Smooth muscle cell of the umbilical artery (primary cell): ENCODE data around the gene CPD. TPM values are rescaled to one million over a fixed set of nuclear protein-coding genes. Genes with fewer than 3 reads are reported as not detected.

Experiments
- total RNA-seq: library from RNA; depleted of rRNA; stranded (reverse); fragments of >200 nt; gene quantifications from 2 replicates; pipeline ENCODE4 v1.2.3, GENCODE V29; 2014

Gene CPD
- 175 and 287 TPM in 2 replicates for total RNA-seq

GRCh38 chr17:30378825-30379302 is at the start of gene CPD:
TSS of gene CPD (plus strand) at chr17:30378927. CDS start at chr17:30378981, 54 bp downstream.

DNA sequence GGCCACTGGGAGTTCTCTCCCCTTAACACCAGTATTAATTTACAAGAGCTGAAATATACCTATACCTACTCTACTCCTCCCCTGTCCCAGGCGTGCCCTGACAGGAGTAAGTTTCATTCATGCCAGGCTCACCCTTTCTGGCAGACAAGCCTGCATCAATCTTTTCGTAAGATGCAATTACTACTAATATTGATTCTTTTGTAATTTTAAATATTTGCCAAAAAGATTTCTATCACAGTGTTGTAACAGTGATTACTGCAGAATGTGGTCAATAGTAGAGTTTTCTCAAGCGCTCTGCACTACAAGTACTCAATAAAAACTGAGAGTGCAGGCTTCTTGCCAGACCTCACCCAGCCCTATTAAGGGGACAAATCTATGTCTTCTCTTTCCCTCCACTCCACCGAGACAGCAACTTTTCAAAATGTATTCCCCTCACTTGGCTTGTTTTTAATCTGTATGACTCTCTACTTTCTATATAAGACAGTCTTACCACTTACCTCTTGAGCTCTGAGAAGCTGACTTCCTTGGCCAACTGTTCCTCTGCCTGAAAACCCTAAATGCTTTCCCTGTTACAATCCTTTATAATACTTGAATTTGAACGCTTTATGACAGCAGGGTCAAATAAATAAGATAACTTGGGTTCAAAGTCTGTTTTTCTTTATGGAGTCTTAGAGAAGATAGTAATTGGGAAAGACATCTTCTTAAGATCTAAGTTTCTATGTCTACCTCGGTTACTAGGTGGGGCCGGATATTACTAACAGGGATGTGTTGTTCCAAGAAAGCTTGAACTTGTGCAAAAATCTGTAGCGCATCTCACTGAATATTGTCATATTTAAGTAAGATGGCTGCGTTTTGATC is 45.0 kb upstream of the CPD start, which contains the start of gene TMIGD1:
TMIGD1 (minus strand) TSS at position 555 of the 858 bp plus-strand sequence. CDS start 1,924 bp downstream, outside the sequence.

DNA sequence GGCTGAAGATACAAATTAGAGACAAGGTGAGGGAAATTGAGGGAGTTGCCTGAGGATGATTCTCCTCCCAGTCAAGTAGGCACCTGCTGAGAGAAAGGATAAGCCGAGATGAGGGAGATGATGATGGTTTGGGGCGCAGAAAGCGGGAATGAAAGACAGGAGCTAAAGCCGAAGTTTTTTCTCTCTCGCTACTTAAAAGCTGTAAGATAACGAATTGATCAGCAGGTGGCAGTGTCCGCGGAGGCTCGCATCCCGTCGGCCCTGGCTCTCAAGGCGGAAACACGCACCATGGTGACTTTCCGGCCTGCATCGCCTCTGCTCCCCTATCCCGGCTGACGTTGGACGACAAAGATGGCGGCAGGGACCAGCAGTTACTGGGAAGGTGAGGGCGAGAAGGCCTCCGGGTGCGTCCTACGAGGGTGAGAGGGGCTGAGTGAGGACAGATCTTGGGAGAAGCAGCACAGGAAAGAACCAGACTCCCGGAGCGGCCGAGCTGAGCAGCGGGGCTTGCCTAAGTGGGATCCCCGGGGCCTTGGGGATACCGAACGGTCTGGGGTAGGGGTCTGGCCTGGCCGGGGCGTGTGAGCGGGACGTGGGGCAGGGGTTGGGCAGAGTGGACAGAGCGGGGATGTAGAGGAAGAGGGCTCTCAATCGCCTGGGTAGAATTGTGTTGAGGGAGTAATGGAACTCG is 98.5 kb downstream of the CPD start, which contains the start of gene GOSR1:
GOSR1 (plus strand) TSS at position 326 of the 691 bp plus-strand sequence; CDS start at position 352, 26 bp downstream.

Other genes with a start within 250 kb of the CPD start
- gene SLC6A4, start 143.2 kb upstream of the CPD start, total RNA-seq: not detected in 2 replicates
- gene BLMH, start 87.0 kb upstream of the CPD start, total RNA-seq: 27.9 and 35.6 TPM in 2 replicates
- not detected in 2 replicates for gene TMIGD1, start 44.9 kb upstream of the CPD start, total RNA-seq
- 45.1 and 50.7 TPM in 2 replicates for gene GOSR1, start 98.5 kb downstream of the CPD start, total RNA-seq